Choroid plexus epithelial cell (primary cell): ENCODE measurements around the gene FAM210B.

Experiments
- DNase-seq: peaks from one replicate; pipeline ENCODE4 v3.0.0-alpha.2; 2010; ENCODE audit warnings: low read depth
- H3K4me3 ChIP-seq: 2 replicates; pipeline ENCODE4 v1.5.1; 2011; ENCODE audit warnings: low read depth, mild to moderate bottlenecking, control low read depth, low read length, moderate library complexity
- TF ChIP-seq, protein P1 (sequence below): conservative IDR thresholded peaks from 2 replicates; pipeline ENCODE4 v1.5.1; 2011; ENCODE audit warnings: low read depth, mild to moderate bottlenecking, control low read depth, inconsistent platforms, low read length, moderate library complexity

FAM210B gene

DNA sequence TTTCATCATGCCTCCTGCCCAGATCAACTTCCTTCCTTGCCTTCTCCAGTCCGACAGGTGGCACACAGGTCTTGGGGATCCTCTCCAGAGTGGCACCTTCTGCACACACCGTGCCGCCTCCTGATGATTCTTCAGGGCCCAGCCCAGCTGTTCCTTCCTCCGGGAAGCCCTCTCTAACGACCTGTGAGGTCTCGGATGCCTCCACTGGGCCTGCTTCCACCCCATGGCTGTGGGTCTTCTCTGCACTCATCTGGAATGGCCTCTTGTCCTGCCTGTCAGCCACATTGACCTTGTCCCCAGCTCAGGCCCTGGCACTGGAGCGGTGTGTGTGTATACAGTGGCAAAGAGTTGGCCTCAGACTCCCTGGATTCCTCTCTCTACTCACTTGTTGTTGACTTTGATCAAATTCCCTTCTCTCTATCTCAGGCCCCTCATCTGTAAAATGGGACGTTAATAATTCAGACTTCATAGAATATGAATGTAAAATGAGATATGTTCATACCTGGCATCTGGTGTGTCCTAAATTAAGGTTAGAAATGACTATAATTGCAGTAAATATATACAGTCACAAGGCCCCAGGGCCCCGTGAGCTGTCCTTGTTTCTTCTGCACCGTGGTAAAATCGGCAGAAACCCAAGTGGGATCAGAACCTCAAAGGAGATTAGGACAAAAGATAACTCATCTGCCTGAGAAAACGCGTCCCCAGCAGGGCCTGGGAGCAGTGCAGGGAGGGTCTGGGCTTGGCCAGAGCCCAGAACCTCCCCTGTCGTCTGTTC is 1.5 kb downstream of the FAM210B start:
- TF ChIP-seq, protein P1, sequence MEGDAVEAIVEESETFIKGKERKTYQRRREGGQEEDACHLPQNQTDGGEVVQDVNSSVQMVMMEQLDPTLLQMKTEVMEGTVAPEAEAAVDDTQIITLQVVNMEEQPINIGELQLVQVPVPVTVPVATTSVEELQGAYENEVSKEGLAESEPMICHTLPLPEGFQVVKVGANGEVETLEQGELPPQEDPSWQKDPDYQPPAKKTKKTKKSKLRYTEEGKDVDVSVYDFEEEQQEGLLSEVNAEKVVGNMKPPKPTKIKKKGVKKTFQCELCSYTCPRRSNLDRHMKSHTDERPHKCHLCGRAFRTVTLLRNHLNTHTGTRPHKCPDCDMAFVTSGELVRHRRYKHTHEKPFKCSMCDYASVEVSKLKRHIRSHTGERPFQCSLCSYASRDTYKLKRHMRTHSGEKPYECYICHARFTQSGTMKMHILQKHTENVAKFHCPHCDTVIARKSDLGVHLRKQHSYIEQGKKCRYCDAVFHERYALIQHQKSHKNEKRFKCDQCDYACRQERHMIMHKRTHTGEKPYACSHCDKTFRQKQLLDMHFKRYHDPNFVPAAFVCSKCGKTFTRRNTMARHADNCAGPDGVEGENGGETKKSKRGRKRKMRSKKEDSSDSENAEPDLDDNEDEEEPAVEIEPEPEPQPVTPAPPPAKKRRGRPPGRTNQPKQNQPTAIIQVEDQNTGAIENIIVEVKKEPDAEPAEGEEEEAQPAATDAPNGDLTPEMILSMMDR = no peak
- no peak for DNase-seq
- peak overlapping the region; percentile 80 for H3K4me3 ChIP-seq

DNA sequence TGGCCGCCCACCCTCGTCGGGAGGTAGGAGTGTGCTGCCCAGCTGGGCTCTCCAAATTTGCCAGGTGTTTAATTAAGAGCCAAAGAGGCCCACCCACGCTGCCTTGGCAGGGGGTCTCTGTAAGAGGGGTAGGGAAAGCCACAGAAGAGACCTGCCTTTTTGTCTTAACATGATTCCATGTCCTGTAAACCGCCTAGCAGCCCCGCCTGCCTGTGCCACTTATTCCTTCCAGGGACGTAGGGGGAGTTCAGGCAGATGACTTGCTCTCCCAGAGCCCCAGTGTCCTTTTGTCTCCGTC is 2.1 kb downstream of the FAM210B start:
- TF ChIP-seq, protein P1 = no peak
- no peak overlapping the region for H3K4me3 ChIP-seq
- DNase-seq = no peak

DNA sequence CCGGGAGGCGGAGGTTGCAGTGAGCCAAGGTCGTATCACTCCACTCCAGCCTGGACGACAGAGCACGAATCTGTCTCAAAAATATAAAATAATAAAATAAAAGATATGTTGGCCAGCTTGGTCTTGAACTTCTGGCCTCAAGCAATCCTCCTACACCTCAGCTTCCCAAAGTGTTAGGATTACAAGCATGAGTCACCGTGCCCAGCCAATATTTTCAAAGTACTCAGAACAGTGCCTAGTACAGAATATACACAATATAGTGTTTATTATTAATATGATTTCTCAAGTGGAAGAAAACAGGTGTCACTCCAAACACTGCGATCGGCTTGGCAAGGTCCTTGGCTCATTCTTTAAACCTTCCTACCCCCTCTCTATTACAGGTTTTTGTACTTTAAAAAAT is 3.1 kb downstream of the FAM210B start:
- no peak for DNase-seq
- H3K4me3 ChIP-seq = no peak overlapping the region
- TF ChIP-seq, protein P1 = no peak

DNA sequence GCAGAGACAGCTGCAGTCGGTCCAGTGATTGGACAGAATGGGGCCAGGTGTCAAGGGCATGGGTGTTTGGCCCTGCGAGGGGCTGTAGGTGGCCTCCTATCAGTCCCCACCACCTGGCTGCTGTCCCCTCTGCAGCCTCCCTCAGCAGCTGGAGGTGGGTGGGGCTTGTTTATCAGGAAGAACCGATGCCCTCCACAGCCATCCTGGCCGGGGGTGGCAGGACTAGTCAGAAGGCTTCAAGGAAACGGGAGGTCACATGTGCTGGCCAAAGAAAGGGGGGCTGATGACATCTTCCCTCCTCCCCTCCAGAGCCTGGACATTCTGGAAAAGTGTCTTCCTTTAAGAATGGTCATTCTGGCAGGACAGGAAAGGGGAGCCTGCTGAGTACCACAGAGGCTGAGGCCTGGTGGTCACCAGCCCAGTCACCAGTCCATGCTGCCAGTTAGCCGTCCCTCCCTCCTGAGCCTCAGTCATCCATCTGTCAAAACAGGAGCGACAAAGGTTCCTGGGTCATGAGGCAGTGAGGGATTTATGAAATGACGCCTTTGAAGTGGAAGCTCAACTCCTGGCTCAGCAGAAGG is 4.1 kb downstream of the FAM210B start:
- H3K4me3 ChIP-seq = no peak overlapping the region
- TF ChIP-seq, protein P1 = no peak
- DNase-seq = no peak

DNA sequence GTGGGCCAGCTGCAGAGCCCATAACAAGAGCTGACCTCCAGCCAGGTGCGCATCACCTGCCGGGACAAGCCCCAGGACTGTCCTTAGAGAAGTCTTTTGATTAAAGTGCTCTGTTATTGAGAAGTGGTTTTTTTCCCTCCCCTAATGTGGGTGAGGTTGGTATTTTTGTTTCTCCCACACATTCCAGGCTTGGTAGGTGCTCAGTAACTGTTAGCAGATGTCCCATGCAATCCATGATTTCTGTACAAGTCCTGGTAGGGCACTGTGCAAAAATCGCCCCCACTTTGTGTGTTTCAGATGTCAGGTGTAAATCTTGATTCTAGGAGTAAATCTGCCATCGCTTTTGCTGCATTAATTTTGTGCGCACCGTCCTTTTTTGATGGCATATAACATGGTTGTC is 4.7 kb downstream of the FAM210B start:
- H3K4me3 ChIP-seq = no peak overlapping the region
- TF ChIP-seq, protein P1 = no peak
- no peak for DNase-seq

DNA sequence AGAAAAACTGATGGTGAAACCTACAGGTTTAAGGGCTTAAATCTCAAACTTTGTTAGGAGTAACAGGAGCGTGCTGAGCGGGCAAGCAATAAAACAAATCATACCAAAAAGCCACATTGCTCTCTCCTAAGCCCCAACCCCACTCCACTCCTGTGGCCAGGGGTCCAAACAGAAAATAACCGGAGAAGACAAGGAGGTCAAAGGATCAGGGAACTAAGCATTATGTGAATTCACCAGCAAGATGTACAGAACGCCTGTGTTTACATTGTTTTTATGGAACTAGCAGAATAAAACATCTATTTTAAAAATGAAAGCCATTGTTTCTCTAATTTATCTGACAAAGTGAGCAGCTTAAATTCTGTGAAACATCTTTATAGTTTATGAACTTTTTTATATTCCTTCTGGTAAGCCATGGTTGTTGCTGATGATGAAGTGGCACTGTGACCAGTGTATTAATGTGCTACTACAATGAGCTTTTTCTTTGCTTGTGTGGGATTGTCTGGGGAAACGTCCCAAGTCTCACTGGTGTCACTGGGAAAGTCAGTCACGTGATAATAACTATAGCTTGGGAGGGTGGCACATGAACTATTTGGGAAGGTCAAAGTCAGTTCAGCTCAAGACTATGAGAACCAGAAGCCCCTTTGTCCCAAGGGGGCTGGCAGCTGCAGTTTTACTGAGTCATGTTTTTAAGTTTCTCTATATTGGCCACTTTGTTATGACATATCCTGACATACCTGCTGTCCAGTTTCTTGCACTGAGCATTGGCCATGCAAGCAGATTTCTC is 9.8 kb downstream of the FAM210B start:
- DNase-seq = no peak
- TF ChIP-seq, protein P1 = no peak
- H3K4me3 ChIP-seq = no peak overlapping the region

DNA sequence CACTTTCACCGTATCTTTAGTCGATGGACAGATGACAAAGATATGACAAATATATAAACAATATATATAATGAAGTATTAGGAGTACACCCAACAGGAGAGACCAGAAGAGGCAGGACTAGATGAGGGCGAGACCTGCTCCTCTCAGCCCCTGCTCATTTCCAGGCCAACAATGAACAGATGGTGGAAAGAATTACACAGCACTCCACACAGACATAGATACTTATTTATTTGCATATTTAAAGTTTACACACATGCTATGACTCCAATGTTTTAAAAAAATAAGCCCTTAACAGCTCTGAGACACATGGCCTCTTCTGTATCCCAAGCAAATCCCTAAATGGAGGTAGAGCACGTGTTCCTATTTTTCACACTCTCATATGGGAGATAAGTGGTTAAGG is 10.4 kb downstream of the FAM210B start:
- no peak overlapping the region for H3K4me3 ChIP-seq
- TF ChIP-seq, protein P1 = no peak
- no peak for DNase-seq
